ENCODE data around the gene PSMF1. TPM values are rescaled to one million over a fixed set of nuclear protein-coding genes. Genes with fewer than 3 reads are reported as not detected.

The PSMF1 gene
- 46.9 TPM for total RNA-seq

GRCh38 chr20:1118336-1119127, at the start of gene PSMF1:
PSMF1 (plus strand) TSS chr20:1118602; CDS start chr20:1118774, 172 bp downstream.
- peak; percentile 97 for DNase-seq

GRCh38 chr20:1072258-1072657, 46.1 kb upstream of the PSMF1 start:
- no peak for DNase-seq

- DNase-seq, result no peak
Measured at GRCh38 chr20:1075616-1076015, 42.8 kb upstream of the PSMF1 start.

- no peak for DNase-seq
Measured at GRCh38 chr20:1081891-1082290, 36.5 kb upstream of the PSMF1 start.

GRCh38 chr20:1083431-1084080, 34.8 kb upstream of the PSMF1 start:
- no peak for DNase-seq

- no peak for DNase-seq
Measured at GRCh38 chr20:1085492-1086276, 32.7 kb upstream of the PSMF1 start.

GRCh38 chr20:1086277-1087213, 31.9 kb upstream of the PSMF1 start:
- DNase-seq, result no peak

- peak; percentile 34 for DNase-seq
Measured at GRCh38 chr20:1087311-1087905, 31.0 kb upstream of the PSMF1 start.

- DNase-seq, result no peak
Measured at GRCh38 chr20:1094751-1095150, 23.7 kb upstream of the PSMF1 start.

- DNase-seq, result no peak
Measured at GRCh38 chr20:1101533-1101932, 16.9 kb upstream of the PSMF1 start.

GRCh38 chr20:1102016-1102415, 16.4 kb upstream of the PSMF1 start:
- no peak for DNase-seq

GRCh38 chr20:1103751-1104150, 14.7 kb upstream of the PSMF1 start:
- DNase-seq, result no peak

GRCh38 chr20:1105599-1106194, 12.7 kb upstream of the PSMF1 start:
- DNase-seq, result no peak

GRCh38 chr20:1107176-1107575, 11.2 kb upstream of the PSMF1 start:
- DNase-seq, result no peak

- DNase-seq, result peak; percentile 55
Measured at GRCh38 chr20:1108437-1108920, 9.9 kb upstream of the PSMF1 start.

GRCh38 chr20:1112908-1113307, 5.5 kb upstream of the PSMF1 start:
- DNase-seq, result no peak

- DNase-seq, result no peak
Measured at GRCh38 chr20:1118004-1118335, 432 bp upstream of the PSMF1 start.

- DNase-seq, result no peak
Measured at GRCh38 chr20:1119128-1119505, 715 bp downstream of the PSMF1 start.

- DNase-seq, result no peak
Measured at GRCh38 chr20:1119524-1119923, 1.1 kb downstream of the PSMF1 start.

GRCh38 chr20:1121429-1121828, 3.0 kb downstream of the PSMF1 start:
- no peak for DNase-seq
